Fibroblast of peridontal ligament (primary cell): ENCODE data around the gene MRC2.

ENCODE experiments used
- DNase-seq: peaks from one replicate; pipeline ENCODE4 v3.0.0-alpha.2; 2010; ENCODE audit errors: extremely low read depth

MRC2 gene

DNA sequence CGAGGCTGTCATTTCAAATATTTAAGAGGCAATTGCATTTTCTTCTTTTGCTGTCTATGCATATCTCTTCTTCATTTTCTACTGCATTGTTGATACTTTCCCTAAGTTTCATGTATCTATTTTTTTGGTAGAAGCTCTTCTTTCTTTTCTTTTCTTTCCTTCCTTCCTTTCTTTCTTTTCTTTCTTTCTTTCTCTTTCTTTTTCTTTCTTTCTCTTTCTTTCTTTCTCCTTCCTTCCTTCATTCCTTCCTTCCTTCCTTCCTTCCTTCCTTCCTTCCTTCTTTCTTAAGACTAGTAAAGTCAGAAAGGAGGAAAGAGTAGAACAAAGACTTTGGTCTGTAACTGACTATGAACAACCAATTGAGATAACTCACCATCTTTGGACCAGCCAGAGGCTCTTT lies 33.9 kb downstream of the MRC2 start:
- DNase-seq = no peak

DNA sequence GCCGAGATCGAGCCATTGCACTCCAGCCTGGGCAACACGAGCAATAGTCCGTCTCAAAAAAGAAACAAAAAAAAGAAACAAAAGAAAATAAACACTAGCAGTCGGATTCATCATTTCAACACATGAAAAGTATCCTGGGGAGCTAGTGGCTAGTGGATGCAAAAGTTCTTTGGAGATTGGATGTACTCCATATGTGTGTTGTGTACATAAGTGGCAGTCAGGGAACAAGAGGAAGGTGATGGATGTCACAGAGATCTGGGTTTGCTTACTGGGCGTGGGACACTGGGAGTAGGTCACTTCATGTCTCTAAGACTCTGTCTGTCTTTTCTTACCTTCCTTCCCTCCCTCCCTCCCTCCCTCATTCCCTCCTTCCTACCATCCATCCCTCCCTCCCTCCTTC lies 35.4 kb downstream of the MRC2 start:
- DNase-seq = peak; percentile 37

DNA sequence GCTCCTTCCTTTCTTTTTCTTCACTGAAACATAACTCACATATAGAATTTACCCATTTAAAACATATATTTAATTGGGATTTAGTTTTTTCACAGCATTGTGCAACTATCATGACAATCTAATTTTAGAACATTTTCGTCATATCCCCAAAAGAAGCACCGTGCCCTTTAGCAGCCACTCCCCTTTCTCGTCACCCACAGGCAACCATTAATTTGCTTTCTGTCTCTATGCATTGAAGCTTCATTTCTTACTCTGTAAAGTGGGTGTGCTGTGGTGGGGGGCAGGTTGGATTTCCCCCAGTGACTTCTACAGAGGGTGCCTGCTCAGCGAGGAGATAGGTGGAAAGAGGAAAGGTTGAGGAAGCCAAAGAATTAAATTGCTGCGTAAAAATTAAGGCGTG lies 35.8 kb downstream of the MRC2 start:
- DNase-seq = no peak

DNA sequence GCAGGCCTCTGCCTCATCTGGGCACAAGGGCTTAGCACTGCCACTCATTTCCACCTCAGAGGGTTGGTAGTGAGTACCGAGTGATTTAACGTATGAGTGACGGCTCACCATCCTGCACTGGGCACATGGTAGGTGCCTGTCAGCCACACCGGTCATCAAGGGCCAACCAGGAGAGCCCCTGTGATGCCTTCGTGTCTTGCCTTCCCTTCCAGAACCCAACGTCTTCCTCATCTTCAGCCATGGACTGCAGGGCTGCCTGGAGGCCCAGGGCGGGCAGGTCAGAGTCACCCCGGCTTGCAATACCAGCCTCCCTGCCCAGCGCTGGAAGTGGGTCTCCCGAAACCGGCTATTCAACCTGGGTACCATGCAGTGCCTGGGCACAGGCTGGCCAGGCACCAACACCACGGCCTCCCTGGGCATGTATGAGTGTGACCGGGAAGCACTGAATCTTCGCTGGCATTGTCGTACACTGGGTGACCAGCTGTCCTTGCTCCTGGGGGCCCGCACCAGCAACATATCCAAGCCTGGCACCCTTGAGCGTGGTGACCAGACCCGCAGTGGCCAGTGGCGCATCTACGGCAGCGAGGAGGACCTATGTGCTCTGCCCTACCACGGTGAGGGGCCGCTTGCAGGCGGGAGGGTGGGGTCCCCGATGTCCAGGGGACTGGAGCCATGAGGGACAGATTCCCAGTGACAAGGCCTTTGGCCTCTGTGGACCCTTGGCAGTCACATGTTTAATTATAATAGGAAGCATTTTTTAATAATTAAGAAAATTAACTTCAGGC lies 37.1 kb downstream of the MRC2 start:
- no peak for DNase-seq

DNA sequence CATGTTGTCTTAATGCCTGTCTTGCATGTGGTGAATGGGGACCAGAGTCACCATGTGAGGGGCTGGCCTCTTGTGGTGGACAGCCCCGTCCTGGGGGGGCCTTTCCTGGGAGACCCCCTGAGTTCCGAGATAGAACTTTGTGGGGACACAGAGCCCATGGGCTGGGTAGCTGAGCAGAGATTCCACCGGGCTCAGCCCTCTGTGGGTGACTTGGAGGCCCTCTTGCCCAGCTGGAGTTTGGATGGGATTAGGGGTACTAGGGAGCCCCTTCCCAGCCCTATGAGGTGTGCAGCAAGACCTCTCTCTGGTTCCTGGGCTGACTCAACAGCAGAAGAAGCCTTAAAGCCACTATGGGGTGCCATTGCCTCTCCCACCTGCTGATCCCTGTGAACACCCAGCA lies 38.1 kb downstream of the MRC2 start:
- DNase-seq = no peak

DNA sequence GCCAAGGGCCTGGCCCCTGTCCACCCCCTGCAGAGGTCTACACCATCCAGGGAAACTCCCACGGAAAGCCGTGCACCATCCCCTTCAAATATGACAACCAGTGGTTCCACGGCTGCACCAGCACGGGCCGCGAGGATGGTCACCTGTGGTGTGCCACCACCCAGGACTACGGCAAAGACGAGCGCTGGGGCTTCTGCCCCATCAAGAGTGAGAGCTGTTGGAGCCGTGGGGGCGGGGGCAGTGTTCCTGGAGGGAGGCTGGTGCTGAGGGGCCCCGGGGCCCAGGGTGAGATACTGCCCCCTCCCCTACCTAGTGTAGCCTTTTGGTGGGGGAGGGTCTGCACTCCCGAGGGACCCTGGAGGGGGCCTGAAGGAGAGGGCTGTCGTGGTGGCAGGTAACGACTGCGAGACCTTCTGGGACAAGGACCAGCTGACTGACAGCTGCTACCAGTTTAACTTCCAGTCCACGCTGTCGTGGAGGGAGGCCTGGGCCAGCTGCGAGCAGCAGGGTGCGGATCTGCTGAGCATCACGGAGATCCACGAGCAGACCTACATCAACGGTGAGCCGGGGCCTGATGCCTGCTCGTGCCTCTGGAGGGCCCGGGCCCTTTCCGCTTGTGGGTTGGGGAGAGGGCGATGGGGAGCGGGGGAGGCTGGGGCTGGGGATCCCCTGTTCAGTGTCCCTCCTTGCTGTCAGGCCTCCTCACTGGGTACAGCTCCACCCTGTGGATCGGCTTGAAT lies 38.8 kb downstream of the MRC2 start:
- no peak for DNase-seq

DNA sequence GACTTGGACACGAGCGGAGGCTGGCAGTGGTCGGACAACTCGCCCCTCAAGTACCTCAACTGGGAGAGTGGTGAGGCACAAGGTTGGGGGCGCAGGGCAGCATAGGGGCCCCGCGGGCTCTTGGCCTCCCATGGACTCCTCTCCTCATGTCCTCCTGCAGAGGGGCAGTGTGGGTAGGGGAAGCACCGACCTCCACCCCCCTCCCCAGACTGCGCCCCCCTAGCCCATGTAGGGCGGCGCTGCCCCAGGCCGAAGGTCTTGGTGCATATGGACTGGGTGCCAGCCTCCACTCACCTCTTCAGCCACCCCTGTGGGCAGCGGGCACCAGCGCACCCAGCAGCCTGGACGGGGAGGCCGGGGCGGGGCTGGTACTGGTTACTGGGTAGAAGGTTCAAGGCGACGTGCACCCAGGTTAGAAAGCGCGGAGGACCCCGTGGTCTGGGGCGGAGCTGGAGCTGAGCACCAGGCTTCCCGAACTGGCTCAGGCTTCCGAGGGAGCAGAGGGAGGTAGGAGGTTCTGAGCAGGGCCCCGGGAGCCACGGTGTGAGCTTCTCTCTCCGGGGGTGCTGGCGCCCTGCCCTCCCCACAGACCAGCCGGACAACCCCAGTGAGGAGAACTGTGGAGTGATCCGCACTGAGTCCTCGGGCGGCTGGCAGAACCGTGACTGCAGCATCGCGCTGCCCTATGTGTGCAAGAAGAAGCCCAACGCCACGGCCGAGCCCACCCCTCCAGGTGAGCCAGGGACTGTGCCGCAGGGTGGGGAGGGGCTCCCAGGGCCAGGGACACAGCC lies 39.5 kb downstream of the MRC2 start:
- no peak for DNase-seq

DNA sequence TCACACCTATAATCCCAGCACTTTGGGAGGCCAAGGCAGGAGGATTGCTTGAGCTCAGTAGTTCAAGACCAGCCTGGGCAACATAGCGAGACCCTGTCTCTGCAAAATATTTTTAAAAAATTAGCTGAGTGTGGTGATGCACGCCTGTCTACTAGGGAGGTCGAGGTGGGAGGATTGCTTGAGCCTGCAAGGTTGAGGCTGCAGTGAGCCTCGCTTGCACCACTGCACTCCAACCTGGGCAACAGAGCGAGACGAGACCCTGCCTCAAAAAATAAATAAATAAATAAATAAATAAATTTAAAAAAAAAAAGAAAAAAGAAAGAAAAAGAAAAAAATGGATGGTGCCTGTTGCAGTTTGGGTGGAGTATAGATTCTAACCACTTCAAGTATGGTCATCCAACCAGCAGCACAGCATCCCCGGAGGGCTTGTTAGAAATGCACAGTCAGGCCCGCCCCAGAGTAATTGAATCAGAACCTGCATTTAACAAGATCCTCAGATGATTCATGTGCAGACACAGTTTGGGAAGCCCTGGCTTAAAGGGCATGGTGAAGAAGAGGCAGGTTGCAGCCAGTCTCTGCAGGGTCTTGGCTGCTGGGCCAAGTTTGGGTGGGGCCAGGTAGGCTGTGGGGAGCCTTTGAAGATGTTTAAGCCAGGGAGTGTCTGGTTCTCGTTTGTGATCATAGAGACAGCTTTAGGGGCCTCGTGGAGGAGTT lies 40.8 kb downstream of the MRC2 start:
- DNase-seq = peak; percentile 78

DNA sequence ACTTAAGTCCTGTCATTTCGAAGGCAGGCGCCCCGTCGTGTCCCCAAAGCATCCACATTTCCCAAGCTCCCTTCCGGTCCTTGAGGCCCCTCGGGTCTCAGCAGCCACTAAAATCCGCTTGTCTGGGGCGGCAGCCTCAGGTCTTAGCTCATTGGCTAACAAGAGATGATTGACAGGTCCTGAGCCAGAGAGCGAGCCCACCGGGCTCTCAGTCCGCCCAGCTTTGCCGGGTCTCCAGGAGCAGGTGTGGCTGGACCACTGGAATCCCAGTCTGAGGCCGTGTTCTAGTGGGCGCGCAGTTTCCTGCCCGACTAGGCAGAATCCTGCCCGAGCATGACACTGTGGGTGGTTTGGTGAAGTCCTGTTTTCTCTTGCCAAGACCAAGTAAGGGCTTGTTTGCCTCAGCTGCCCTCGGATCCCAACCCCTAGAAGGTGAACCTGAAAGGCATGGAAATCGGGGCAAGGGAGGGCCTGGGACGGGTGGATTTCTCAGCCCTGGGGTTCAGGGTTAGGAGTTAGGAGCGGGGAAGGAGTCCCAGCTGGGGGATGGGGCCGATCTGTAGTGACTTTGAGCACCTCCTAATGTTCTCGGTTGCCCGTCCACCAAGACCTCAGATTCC lies 42.8 kb downstream of the MRC2 start:
- no peak for DNase-seq

DNA sequence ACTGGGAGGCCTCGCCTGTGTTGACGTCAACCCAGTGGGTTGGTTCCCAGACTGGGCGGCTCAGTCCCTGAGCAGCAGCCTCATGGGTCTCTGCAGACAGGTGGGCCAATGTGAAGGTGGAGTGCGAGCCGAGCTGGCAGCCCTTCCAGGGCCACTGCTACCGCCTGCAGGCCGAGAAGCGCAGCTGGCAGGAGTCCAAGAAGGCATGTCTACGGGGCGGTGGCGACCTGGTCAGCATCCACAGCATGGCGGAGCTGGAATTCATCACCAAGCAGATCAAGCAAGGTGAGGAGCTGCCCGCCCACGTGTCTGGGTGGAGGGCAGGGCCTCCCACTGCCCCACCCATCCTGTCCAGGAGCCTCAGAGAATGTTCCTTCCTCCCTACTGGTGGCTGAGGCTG lies 44.1 kb downstream of the MRC2 start:
- DNase-seq = no peak

DNA sequence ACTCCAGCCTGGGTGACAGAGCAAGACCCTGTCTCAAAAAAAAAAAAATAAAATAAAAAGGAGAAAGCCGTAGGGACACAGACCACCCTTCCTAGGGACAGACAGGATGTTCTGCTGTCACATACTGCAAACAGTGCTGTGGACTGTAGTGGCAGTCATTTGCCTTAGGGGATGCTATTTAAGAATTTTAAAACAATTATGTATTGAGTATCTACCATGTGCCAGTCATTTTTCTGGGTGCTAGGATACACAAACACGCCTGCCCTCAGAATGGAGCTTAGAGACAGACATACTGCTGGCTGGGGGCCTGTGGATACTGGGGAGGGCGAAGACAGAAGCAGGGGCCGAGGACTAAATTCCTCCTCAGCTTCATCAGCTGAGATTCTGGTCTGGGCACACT lies 45.5 kb downstream of the MRC2 start:
- DNase-seq = no peak

DNA sequence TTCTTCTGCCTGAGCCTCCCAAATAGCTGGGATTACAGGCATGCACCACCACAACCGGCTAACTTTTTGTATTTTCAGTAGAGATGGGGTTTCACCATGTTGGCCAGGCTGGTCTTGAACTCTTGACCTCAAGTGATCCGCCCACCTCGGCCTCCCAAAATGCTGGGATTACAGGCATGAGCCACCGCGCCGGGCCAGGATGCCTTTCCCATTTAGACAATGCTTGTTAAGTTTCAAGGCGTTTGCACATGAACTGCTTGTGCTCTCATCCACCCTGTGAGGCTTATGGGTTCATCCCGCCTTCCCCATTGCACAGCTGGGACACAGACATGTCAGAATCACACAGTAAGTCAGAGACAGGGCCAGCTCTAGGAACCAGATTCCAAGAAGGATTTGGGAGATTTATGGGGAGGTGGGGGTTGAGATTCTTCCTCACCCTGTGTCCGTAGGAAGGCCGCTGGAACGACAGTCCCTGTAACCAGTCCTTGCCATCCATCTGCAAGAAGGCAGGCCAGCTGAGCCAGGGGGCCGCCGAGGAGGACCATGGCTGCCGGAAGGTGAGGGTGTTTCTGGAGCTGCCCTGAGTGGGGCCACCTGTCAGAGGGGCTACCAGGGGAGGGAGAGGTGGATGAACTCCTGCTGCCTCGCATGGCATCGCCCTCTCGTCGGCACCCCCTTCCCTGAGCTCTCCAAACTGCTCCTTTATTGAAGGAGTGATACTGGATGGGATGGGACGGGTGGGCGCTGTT lies 46.3 kb downstream of the MRC2 start:
- no peak for DNase-seq

DNA sequence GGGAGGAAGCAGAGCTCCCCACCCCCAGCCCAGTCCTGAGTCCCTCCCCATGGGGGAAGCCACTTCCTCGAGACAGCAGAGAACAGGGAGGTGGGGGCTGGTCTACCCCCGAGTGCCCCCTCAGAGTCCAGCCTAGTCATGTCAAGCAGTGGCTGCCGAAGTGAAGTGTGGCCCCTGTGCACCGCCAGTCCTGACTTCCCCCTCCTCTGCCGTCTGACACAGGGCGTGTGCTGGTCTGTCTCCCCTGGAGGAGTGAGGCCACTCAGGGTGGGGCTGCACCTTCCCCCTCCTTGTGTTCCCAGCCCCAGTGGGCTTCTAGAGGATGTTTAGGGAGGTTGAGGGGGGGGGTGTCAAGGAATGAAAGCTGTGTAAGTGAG lies 46.9 kb downstream of the MRC2 start:
- DNase-seq = no peak

DNA sequence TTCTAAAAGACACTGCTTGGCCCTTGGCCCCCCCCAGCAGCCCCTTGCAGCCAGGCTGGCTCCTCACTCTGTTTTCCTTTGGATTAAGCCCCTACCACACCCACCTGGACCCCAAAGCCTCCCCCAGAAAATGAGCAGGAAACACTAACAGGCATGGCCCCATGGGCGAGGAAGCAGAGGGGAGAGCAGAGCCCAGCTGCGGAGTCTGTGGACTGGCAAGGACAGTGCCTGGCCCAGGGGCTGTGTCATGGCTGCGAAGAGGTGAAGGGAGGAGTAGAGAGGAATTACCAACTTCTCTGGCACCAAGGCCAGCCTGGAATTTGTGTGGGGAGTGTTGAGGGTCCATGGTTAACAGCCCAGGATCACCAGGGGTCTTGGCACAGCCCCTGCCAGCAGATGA lies 47.4 kb downstream of the MRC2 start:
- DNase-seq = no peak

DNA sequence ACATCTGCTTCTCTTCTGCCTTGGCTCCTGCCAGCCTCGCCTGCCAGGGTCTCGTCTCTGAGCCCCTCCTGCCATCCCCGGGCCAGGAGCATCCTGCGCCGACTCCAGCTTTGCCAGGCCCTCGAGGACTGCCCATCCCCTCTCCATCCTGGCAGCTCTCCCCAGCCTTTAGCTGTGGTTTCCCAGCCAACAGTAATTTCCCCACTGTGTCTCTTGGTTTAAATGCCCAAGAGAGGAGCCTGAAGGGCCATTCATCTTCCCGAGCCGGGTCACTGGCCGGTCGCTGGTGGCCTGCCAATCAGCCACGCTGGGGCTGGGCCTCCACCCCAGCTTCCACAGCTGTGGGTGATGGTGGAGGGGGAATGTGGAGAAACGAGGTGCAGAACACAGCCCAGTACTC lies 47.8 kb downstream of the MRC2 start:
- DNase-seq = peak; percentile 41

DNA sequence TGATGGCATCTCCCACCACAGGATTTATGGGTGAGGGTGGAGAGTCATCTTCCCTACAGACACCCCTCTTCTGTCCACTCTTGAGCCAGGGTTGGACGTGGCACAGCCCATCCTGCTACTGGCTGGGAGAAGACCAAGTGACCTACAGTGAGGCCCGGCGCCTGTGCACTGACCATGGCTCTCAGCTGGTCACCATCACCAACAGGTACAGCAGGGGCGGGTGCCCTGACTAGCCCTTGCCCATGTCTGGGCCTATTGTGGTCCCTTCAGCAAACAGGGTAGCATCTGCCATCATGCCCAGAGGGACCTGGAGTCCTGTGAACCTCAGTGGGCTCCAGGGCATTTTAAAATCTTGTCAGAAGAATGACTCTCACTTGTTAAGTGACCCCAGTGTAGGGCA lies 48.2 kb downstream of the MRC2 start:
- DNase-seq = no peak

DNA sequence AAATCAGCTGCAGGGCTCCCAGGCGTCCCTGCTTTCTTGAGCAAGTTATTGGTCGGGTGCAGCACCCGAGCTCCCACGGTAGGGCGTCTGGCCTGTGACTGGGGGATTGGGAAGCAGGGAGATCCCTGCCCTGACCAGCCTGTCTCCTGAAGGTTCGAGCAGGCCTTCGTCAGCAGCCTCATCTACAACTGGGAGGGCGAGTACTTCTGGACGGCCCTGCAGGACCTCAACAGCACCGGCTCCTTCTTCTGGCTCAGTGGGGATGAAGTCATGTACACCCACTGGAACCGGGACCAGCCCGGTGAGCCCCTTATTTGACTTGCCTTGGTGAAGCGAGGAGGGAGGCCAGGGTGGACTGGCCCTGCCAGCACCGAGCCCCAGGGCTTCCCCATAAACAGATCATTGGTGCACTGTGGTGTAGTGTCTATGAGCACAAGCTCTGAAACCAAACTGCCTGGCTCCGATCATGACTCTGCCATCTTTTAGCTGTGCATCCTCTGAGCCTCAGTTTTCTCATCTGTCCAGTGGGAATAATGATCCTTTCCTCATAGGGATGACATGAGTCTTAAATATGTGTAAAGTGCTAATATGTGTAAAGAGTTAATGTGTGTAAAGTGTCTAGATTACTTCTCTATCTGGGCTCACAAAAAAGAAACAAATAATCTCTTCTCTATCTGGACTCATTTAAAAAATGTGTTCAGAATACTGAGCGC lies 48.9 kb downstream of the MRC2 start:
- no peak for DNase-seq

DNA sequence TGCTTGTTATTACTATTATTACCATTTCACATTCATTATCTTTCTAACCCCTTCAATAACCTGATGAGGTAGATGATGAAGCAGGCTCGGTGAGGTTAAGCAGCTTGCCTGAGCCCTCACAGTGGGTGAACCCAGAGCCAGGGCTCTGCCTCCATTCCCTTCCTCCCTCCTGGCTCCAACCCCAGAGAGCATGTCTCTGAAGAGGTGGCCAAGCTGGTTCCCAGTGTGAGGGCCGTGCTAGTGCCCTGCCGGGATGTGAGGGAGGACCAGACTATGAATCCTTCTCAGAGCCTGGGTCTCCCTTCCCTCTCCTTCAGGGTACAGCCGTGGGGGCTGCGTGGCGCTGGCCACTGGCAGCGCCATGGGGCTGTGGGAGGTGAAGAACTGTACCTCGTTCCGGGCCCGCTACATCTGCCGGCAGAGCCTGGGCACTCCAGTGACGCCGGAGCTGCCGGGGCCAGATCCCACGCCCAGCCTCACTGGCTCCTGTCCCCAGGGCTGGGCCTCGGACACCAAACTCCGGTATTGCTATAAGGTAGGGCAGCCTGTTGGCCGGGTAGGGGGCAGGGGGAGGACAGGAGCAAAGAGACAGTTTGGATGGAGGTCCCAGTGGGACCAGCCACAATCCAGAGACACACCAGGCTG lies 49.6 kb downstream of the MRC2 start:
- no peak for DNase-seq

DNA sequence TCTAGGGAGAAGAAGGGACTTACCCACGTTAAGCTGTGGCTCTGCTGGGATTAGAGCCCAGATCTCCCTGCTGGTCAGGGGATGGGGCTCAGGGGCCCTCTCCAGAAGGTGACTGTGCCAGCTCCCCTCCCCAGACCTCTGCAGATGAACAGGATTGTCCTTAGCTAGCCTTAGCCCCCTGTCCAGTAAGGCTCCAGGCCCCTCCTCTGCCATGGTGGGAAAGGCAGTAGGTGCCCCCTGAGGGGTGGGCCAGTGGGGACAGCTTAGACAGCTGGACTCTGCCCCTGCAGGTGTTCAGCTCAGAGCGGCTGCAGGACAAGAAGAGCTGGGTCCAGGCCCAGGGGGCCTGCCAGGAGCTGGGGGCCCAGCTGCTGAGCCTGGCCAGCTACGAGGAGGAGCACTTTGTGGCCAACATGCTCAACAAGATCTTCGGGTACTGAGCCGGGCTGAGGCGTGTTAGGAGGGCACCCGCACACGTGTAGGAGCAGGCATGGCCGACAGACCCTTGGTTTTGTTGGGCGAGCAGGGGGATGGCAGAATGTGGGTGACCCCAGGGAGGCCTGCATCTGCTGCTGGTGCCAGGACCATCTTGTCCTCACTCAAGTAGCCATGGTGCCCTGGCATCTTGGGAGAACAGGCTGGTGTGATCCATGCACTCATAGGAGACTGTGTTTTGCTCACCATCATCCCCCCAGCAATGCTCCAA lies 50.9 kb downstream of the MRC2 start:
- DNase-seq = no peak
